ENCODE results near the gene SCN8A.
"Not testable (repeated sequence)": the region's sequence is repeated elsewhere in the genome, so short reads cannot be mapped to it uniquely, and the experiment has no call there.

The SCN8A gene

GRCh38 chr12:51591016-51591901 lies at the start of gene SCN8A:
Gene SCN8A (plus strand): TSS chr12:51591233. CDS start chr12:51662818, 71,585 bp downstream.
- DNase-seq (ENCODE audit: extremely low read depth in 1 of 2, low read depth in 1 of 2): no peak

- no peak for DNase-seq (ENCODE audit: extremely low read depth in 1 of 2, low read depth in 1 of 2)
Observed at GRCh38 chr12:51546097-51546496, 44.9 kb upstream of the SCN8A start.

GRCh38 chr12:51547606-51548005 lies 43.4 kb upstream of the SCN8A start:
- DNase-seq (ENCODE audit: extremely low read depth in 1 of 2, low read depth in 1 of 2): no peak

GRCh38 chr12:51548241-51548640 lies 42.8 kb upstream of the SCN8A start:
- no peak for DNase-seq (ENCODE audit: extremely low read depth in 1 of 2, low read depth in 1 of 2)

- DNase-seq (ENCODE audit: extremely low read depth in 1 of 2, low read depth in 1 of 2): no peak
Observed at GRCh38 chr12:51549637-51550036, 41.4 kb upstream of the SCN8A start.

- DNase-seq (ENCODE audit: extremely low read depth in 1 of 2, low read depth in 1 of 2): not testable (repeated sequence)
Observed at GRCh38 chr12:51568271-51569032, 22.6 kb upstream of the SCN8A start.

GRCh38 chr12:51579321-51579850 lies 11.6 kb upstream of the SCN8A start:
- no peak for DNase-seq (ENCODE audit: extremely low read depth in 1 of 2, low read depth in 1 of 2)

GRCh38 chr12:51589060-51589459 lies 2.0 kb upstream of the SCN8A start:
- no peak for DNase-seq (ENCODE audit: extremely low read depth in 1 of 2, low read depth in 1 of 2)

GRCh38 chr12:51589557-51590176 lies 1.4 kb upstream of the SCN8A start:
- no peak for DNase-seq (ENCODE audit: extremely low read depth in 1 of 2, low read depth in 1 of 2)

GRCh38 chr12:51590347-51591015 lies 552 bp upstream of the SCN8A start:
- DNase-seq (ENCODE audit: extremely low read depth in 1 of 2, low read depth in 1 of 2): peak; percentile 44 to 54

GRCh38 chr12:51592034-51592705 lies 1.1 kb downstream of the SCN8A start:
- no peak for DNase-seq (ENCODE audit: extremely low read depth in 1 of 2, low read depth in 1 of 2)

- no peak for DNase-seq (ENCODE audit: extremely low read depth in 1 of 2, low read depth in 1 of 2)
Observed at GRCh38 chr12:51593021-51593420, 2.0 kb downstream of the SCN8A start.

- DNase-seq (ENCODE audit: extremely low read depth in 1 of 2, low read depth in 1 of 2): no peak
Observed at GRCh38 chr12:51593539-51593938, 2.5 kb downstream of the SCN8A start.

GRCh38 chr12:51598156-51598555 lies 7.1 kb downstream of the SCN8A start:
- no peak for DNase-seq (ENCODE audit: extremely low read depth in 1 of 2, low read depth in 1 of 2)

- no peak for DNase-seq (ENCODE audit: extremely low read depth in 1 of 2, low read depth in 1 of 2)
Observed at GRCh38 chr12:51600721-51601120, 9.7 kb downstream of the SCN8A start.

- DNase-seq (ENCODE audit: extremely low read depth in 1 of 2, low read depth in 1 of 2): no peak
Observed at GRCh38 chr12:51601241-51601640, 10.2 kb downstream of the SCN8A start.

GRCh38 chr12:51605896-51606295 lies 14.9 kb downstream of the SCN8A start:
- DNase-seq (ENCODE audit: extremely low read depth in 1 of 2, low read depth in 1 of 2): not testable (repeated sequence)

- DNase-seq (ENCODE audit: extremely low read depth in 1 of 2, low read depth in 1 of 2): not testable (repeated sequence)
Observed at GRCh38 chr12:51607197-51607596, 16.2 kb downstream of the SCN8A start.

GRCh38 chr12:51620448-51620847 lies 29.4 kb downstream of the SCN8A start:
- no peak for DNase-seq (ENCODE audit: extremely low read depth in 1 of 2, low read depth in 1 of 2)
